Stimulated activated CD8-positive, alpha-beta memory T cell treated with anti-CD3 and anti-CD28 coated beads, Interleukin-2, amount 100 ng/mL, for 48 hours (primary cell): ENCODE results near the gene CD2AP.
"Not testable (repeated sequence)": the region's sequence is repeated elsewhere in the genome, so short reads cannot be mapped to it uniquely, and the experiment has no call there.

Source experiments
- DNase-seq, 2 donors: peaks; one replicate each; pipeline ENCODE4 v3.0.0-alpha.2; 2020; ENCODE audit warnings: low read depth in 2 of 2

Gene CD2AP

DNA sequence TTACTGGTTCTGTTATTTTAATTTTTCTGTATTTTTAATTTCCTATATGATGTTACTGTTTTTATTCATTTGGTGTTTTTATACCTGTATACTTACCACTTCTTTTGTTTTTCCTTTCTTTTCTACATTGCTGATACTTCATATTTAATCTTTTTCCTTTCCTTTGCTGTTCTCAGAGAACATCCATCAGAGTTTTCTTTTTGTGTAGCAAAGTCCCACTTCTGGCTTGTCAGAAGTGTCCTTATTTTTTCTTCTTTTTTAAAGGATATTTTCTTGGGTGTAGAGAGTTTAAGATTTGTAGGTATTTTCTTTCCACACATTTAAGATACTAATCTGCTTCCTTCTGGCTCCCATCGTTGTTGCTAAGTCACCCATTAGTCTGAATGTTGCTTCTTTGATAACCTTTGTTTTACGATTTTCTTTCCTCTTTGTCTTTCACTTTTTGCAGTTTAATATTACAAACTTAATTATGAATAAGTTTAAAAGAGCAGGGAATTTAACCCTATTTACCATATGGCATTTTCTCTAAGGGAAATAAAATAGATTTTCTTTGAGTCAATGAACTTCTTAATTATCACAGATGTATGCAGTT, 18.5 kb downstream of the CD2AP start:
- DNase-seq: no peak

DNA sequence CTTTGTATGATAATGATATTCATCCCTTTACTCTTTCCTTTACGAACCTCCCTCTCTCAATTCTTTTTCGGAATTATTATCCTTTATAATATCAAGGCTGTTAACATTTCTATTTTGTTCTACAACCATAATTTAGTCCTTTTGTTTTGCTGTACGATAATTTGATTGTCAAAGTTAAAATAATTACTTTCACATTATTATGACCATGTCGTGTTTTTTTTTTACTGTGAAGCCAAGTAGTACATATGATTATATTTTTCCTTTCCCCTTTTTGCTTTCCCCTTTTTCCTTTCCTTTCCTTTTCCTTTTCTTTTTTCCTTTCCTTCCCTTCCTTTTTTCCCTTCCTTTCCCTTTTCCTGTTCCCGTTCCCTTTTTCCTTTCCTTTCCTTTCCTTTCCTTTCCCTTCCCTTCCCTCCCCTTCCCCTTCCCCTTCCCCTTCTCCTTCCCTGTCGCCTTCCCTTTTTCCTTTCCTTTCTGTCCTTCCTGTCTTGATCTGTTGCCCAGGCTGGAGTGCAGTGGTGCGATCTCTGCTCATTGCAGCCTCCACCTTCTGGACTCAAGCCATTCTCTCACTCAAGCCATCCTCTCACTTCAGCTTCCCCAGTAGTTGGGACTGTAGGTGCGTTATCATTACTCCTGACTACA, 19.5 kb downstream of the CD2AP start:
- no peak for DNase-seq

GRCh38 chr6:47502920-47503319, 25.3 kb downstream of the CD2AP start:
- no peak for DNase-seq

DNA sequence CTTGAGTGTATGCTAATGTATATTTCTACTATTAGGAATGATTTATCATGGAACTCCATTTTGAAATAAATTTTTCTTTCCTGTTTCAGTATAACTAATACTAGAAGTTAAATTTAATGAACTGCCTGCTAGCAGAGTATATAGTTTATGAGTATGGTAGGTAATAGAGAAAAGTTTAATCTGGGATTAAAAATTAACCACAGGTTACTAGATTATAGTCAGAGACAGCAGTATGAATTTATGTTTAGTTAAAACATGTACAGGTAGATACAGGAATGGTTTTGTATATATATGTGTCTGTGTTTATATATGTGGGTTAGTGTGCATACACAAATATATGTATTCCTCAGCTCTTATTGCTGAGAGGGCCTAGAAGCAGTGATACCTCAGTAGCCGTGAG, 32.3 kb downstream of the CD2AP start:
- DNase-seq: no peak

DNA sequence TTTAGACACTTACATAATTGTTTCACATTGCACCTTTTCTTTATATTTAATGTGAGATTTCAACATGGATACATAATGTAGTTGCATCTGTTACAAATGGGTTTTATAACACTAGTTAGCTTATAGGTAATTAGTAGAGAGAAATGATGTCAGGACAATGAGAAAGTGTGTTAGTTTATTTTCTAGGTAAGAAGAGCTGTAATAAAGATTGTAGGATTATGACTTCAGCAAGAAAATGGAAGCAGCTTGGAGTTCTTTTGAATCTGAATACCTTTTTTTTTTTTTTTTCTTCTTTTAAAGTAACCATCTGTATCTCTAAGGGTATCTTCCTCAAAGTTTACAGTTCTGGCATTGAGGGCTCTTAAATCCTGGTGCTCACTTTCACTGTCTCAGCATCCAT, 35.3 kb downstream of the CD2AP start:
- no peak for DNase-seq

DNA sequence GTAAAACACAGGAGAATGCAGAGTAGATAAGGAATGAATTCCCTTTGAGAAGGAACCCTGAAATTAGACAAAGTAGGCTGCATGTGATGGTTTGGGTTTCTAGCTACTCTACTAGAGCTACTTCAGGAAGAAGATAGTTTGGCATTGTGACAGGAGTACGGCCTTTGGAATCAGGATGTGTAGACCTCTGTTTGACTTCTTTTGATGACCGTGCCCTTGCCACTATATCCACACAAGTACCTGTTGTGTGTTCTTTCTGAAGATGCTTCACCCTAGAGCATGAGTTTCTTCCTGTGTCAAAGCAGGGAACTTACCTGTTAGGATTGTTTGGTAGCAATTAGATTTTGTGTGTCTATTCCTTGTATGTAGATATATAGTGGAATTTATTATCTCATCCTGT, 41.7 kb downstream of the CD2AP start:
- DNase-seq: no peak

GRCh38 chr6:47520282-47520681, 42.7 kb downstream of the CD2AP start:
- DNase-seq: no peak

GRCh38 chr6:47521961-47522360, 44.4 kb downstream of the CD2AP start:
- no peak for DNase-seq

- no peak for DNase-seq
Observed at GRCh38 chr6:47524136-47524845, 46.7 kb downstream of the CD2AP start.

GRCh38 chr6:47525330-47526057, 47.9 kb downstream of the CD2AP start:
- no peak for DNase-seq

GRCh38 chr6:47527274-47527673, 49.7 kb downstream of the CD2AP start:
- no peak for DNase-seq

DNA sequence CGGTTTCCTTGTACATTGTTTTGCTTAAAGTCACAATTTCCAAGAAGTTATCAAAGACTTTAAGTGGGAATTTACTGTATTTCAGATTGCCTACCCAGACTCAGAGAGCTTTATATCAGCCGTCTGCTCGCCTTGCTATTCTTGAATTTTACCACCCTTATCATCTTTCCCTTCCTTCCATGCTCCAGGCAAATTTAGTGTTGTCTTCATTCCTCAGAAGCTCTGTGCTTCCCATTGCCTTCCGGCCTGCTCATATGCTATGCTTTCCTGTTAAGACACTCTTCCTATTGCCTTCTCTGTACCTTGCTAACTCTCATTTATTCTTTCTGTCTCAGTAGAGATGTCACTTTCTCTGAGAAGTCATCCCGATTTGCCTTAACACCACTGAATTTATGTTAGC, 52.1 kb downstream of the CD2AP start:
- no peak for DNase-seq

DNA sequence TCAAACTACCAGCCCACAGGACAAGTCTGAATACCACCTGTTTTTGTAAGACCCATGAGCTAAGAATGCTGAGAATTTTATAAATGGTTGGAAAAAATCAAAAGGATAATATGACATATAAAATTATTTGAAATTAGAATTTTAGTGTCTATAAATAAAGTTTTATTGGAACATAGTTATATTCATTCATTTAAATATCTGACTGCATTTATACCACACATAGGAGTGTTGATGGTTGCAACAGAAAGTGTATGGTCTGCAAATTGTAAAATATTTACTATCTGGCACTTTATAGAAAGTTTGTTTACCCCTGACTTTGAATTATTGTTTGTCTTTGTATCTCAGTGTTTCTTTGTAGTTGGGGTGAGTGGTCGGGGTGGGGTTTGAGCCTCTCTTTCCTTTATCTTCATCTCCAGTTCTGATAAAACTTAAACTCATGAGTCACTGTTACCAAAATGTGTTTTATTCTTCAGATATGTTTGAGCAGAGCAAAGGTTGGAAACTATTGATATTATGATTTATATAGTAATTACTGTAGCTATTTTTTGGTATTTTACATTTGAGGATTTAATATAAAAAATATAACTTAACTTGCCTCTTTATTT, 55.5 kb downstream of the CD2AP start:
- no peak for DNase-seq

GRCh38 chr6:47534063-47534462, 56.5 kb downstream of the CD2AP start:
- no peak for DNase-seq

DNA sequence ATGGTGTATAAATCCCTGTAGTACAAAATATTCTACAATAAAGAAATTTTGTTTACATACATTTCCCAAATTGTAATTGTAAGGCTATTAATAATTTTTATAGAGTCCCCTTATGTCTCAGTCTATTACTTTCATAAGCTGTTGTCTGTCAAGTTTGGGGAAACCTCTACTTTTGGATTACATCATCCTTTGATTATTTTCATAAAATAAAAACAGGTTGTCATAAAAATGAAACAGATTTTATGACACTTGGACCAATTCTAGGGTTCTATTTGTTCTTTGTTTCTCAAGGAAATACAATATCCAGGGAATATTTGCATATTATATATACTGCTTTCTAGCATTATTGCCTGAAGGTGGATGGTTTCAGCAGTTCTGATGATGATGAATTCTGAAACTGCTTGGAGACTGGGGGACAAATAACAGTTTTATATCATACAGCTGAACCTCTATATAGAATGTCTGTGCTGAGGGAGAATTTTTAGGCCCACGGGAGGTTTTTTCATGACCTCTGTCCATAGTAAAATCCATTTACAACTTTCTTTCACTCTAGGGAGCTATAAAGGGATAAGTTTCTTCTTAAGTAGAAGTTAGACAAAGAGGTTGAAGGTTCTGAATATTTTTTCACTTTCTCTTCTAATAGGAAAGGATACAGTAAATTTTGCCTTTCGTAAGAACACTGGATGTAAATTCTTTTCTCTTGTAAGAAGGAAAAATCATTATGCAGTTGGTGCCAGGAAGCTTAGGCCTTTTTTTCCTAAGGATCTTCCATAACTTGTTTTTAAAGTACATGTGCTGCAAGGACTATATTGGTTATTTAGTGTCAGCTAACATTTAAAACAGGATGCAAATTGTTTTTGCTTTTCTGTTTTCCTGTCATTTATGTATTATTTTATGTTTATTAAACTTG, 58.0 kb downstream of the CD2AP start:
- no peak for DNase-seq

- no peak for DNase-seq
Observed at GRCh38 chr6:47536816-47537401, 59.3 kb downstream of the CD2AP start.

- no peak for DNase-seq
Observed at GRCh38 chr6:47545223-47545622, 67.6 kb downstream of the CD2AP start.

GRCh38 chr6:47551670-47552069, 74.1 kb downstream of the CD2AP start:
- no peak for DNase-seq

DNA sequence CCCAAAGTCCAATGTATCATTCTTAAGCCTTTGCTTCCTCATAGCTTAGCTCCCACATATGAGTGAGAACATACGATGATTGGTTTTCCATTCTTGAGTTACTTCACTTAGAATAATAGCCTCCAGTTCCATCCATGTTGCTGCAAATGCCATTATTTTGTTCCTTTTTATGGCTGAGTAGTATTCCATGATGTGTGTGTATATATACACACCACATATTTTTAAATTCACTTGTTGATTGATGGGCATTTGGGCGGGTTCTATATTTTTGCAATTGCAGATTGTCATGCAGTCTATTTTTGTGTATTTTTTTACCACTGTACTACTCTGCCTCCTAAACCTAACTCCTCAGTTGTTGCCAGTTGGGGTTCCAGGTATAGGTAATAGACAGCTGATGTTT, 74.7 kb downstream of the CD2AP start:
- no peak for DNase-seq

GRCh38 chr6:47553243-47553642, 75.7 kb downstream of the CD2AP start:
- DNase-seq: not testable (repeated sequence)

- DNase-seq: not testable (repeated sequence)
Observed at GRCh38 chr6:47556459-47556858, 78.9 kb downstream of the CD2AP start.
